WERI-Rb-1 (cell line): ENCODE measurements around the gene SCLY.

ENCODE experiments used
- DNase-seq: peaks from one replicate; pipeline ENCODE4 v3.0.0-alpha.2; 2020
- H3K27ac ChIP-seq: fragments of 250-450 bp; sonication (Bioruptor Pico); 2 replicates; pipeline ENCODE4 v1.5.1; 2020; ENCODE audit warnings: mild to moderate bottlenecking, moderate library complexity
- H3K27me3 ChIP-seq: fragments of 250-450 bp; sonication (Bioruptor Pico); 2 replicates; pipeline ENCODE4 v1.5.1; 2021; ENCODE audit warnings: mild to moderate bottlenecking, low read depth, moderate library complexity; ENCODE audit not compliant: insufficient read depth, severe bottlenecking
- H3K36me3 ChIP-seq: fragments of 250-450 bp; sonication (Bioruptor Pico); 2 replicates; pipeline ENCODE4 v1.5.1; 2020; ENCODE audit warnings: mild to moderate bottlenecking, moderate library complexity
- H3K4me3 ChIP-seq: 2 replicates; pipeline ENCODE4 v1.5.1; 2011; ENCODE audit warnings: low read depth, mild to moderate bottlenecking, control low read depth, low read length
- H3K9me3 ChIP-seq: fragments of 250-450 bp; sonication (Bioruptor Pico); 2 replicates; pipeline ENCODE4 v1.5.1; 2021; ENCODE audit warnings: mild to moderate bottlenecking, moderate library complexity; ENCODE audit not compliant: severe bottlenecking
- CTCF ChIP-seq: IDR thresholded peaks from 2 replicates; pipeline ENCODE4 v1.5.1; 2011; ENCODE audit warnings: low read depth, mild to moderate bottlenecking, control low read depth, inconsistent platforms, low read length

The SCLY gene

DNA sequence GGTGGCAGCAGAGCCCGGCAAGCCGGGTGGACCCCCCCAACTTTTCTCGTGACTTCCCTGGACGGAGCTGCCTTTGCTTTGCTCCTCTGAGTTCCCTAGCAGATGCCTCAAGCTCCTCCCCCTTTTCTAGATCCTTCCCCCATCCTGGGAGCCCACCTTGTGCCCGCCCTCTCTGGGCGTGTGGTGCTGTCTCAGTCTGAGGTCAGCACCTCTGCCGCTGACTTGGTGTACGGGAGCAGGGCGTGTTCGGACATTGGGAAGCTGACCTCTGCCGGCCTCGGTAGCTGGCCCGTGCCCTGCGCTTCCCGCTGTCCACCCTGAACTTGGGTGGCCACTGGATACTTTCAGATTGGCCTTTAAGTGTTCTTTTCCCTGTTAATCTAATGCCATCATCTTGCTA lies 19.7 kb downstream of the SCLY start:
- H3K9me3 ChIP-seq = no peaks in the 10 kb centered on the region
- peaks cover 36% of the 10 kb centered on the region for H3K36me3 ChIP-seq
- no peak overlapping the region for H3K4me3 ChIP-seq
- TF ChIP-seq CTCF = no peak
- no peaks in the 10 kb centered on the region for H3K27me3 ChIP-seq
- no peak for DNase-seq
- no peak overlapping the region for H3K27ac ChIP-seq

GRCh38 chr2:238081150-238081549 lies 20.3 kb downstream of the SCLY start:
- H3K27ac ChIP-seq = no peak overlapping the region
- H3K9me3 ChIP-seq = no peaks in the 10 kb centered on the region
- no peak for TF ChIP-seq CTCF
- peaks cover 41% of the 10 kb centered on the region for H3K36me3 ChIP-seq
- no peak overlapping the region for H3K4me3 ChIP-seq
- DNase-seq = no peak
- no peaks in the 10 kb centered on the region for H3K27me3 ChIP-seq

DNA sequence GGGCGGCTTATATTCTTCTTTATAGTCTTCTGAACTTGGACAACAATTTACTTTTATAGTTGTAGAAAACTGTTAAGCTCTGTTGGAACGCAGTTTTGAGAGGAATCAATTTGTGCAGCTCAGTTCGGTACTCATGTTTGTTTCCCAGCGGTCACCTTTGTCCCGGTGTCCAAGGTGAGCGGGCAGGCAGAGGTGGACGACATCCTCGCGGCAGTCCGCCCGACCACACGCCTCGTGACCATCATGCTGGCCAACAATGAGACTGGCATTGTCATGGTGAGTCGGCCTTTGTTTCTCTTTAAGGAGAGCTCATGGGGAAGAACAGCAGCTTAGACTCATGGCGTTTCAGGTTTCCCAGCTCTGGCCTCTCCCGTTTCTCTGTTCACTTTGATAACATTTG lies 20.8 kb downstream of the SCLY start:
- no peak for TF ChIP-seq CTCF
- H3K27ac ChIP-seq = no peak overlapping the region

DNA sequence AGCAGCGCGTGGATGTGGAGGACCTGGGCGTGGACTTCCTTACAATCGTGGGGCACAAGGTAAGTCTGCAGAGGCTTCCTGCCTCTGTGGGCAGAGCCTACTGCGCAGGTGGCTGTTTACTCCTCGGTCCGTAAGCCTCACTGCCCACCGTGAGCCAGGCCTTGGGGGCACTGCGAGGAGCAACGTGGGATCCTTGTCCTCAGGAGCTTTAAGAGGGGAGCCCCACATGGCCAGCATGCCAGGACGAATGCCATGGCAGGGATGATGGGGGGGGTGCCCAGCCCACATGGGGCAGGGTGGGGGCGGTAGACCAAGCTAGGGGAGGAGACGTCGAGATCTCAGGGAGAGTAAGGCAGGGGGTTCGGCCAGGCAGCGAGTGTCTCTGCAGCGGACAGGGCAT lies 21.4 kb downstream of the SCLY start:
- H3K27ac ChIP-seq = no peak overlapping the region
- peaks cover 40% of the 10 kb centered on the region for H3K36me3 ChIP-seq

More for the DNA sequence above, 20.8 kb downstream of the SCLY start:
- Histone ChIP-seq H3K4me3 (no peak overlapping the region), H3K9me3 (no peaks in the 10 kb centered on the region), H3K36me3 (peaks cover 43% of the 10 kb centered on the region), H3K27me3 (no peaks in the 10 kb centered on the region)
- no peak for DNase-seq

GRCh38 chr2:238082827-238083226 lies 22.0 kb downstream of the SCLY start:
- no peak for TF ChIP-seq CTCF
- peaks cover 36% of the 10 kb centered on the region for H3K36me3 ChIP-seq
- no peak for DNase-seq
- H3K27me3 ChIP-seq = no peaks in the 10 kb centered on the region
- H3K27ac ChIP-seq = no peak overlapping the region
- H3K4me3 ChIP-seq = no peak overlapping the region
- H3K9me3 ChIP-seq = no peaks in the 10 kb centered on the region

More for the DNA sequence above, 21.4 kb downstream of the SCLY start:
- no peak for DNase-seq
- Histone ChIP-seq H3K9me3 (no peaks in the 10 kb centered on the region), H3K27me3 (no peaks in the 10 kb centered on the region), H3K4me3 (no peak overlapping the region)
- TF ChIP-seq CTCF = no peak

DNA sequence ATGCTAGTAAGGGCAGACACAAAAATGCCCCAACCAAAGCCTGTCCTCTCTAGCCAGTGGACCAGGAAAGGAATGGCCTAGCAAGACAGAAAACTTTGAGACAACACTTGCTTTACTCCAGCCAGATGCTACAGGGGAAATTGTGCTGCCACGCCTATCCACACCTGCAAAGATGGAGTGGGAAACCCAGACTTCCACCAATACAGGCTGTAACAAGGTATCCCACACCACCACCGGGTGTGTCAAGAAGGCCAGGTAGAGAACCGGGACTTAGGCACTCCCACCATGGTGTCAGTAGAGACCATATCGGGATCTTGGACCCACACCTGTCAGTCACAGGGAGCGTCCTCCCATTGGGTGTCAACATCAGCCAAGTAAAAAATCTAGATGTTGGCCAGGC lies 23.1 kb downstream of the SCLY start:
- Histone ChIP-seq H3K36me3 (peaks cover 36% of the 10 kb centered on the region), H3K4me3 (no peak overlapping the region), H3K27me3 (no peaks in the 10 kb centered on the region), H3K27ac (no peak overlapping the region), H3K9me3 (no peaks in the 10 kb centered on the region)
- no peak for TF ChIP-seq CTCF
- no peak for DNase-seq
